Stimulated activated CD8-positive, alpha-beta memory T cell treated with anti-CD3 and anti-CD28 coated beads, Interleukin-2, amount 100 ng/mL, for 48 hours (primary cell): ENCODE results near the gene PPM1M.

Experiments used
- DNase-seq, 2 donors: peaks; one replicate each; pipeline ENCODE4 v3.0.0-alpha.2; 2020; ENCODE audit warnings: low read depth in 2 of 2

Gene PPM1M

GRCh38 chr3:52245322-52246263, at the start of gene PPM1M:
Gene PPM1M, plus strand, starts transcription at chr3:52245759. Its CDS starts 66 bp downstream, at chr3:52245825.
- DNase-seq = no peak

GRCh38 chr3:52195823-52196331, 49.7 kb upstream of the PPM1M start:
- no peak for DNase-seq

- no peak for DNase-seq
These were observed 48.6 kb upstream of the PPM1M start for GRCh38 chr3:52196977-52197376.

GRCh38 chr3:52197499-52197841, 48.1 kb upstream of the PPM1M start:
- no peak for DNase-seq

GRCh38 chr3:52197842-52198625, 47.5 kb upstream of the PPM1M start, which contains the start of gene ALAS1:
Gene ALAS1, plus strand, starts transcription at chr3:52198160. Its CDS starts 1,082 bp downstream, at chr3:52199242.
- peak; percentile 95 to 97 for DNase-seq

GRCh38 chr3:52198643-52199608, 46.6 kb upstream of the PPM1M start:
- no peak for DNase-seq

GRCh38 chr3:52200981-52201679, 44.4 kb upstream of the PPM1M start:
- DNase-seq = no peak

- no peak for DNase-seq
These were observed 43.0 kb upstream of the PPM1M start for GRCh38 chr3:52202384-52203077.

- no peak for DNase-seq
These were observed 41.9 kb upstream of the PPM1M start for GRCh38 chr3:52203701-52204100.

GRCh38 chr3:52204337-52205073, 41.1 kb upstream of the PPM1M start:
- DNase-seq = no peak

- no peak for DNase-seq
These were observed 39.7 kb upstream of the PPM1M start for GRCh38 chr3:52205727-52206372.

- DNase-seq = no peak
These were observed 37.0 kb upstream of the PPM1M start for GRCh38 chr3:52208556-52208955.

GRCh38 chr3:52210037-52210436, 35.5 kb upstream of the PPM1M start:
- DNase-seq = no peak

GRCh38 chr3:52210550-52211046, 35.0 kb upstream of the PPM1M start:
- no peak for DNase-seq

- no peak for DNase-seq
These were observed 34.2 kb upstream of the PPM1M start for GRCh38 chr3:52211268-52211891.

GRCh38 chr3:52213005-52213404, 32.6 kb upstream of the PPM1M start:
- no peak for DNase-seq

- DNase-seq = no peak
These were observed 31.7 kb upstream of the PPM1M start for GRCh38 chr3:52213901-52214300.

- no peak for DNase-seq
These were observed 30.2 kb upstream of the PPM1M start for GRCh38 chr3:52215351-52215750.
